GM12878 (cell line): ENCODE measurements around the gene GSE1. TPM values are rescaled to one million over a fixed set of nuclear protein-coding genes. Genes with fewer than 3 reads are reported as not detected.

Source experiments
- ATAC-seq: fragments of 200-7000 bp; cut with Tn5 transposase; 3 replicates; pipeline ENCODE4 v1.9.1; 2020; ENCODE audit warnings: mild to moderate bottlenecking, moderate library complexity
- BruUV-seq: library from RNA; stranded (reverse); fragments of 400-500 nt; replicated peaks from 2 replicates; lab custom pipeline; 2021; lab: Mats Ljungman, UMichigan
- CTCF ChIA-PET: fragments of 300-600 bp; sonication (Branson Sonifier 250); formaldehyde crosslinking; extraction: SDS; loops from one replicate; lab custom pipeline; 2021; ENCODE audit warnings: inconsistent platforms; lab: Yijun Ruan, JAX
- POLR2A ChIA-PET: fragments of 350-600 bp; formaldehyde crosslinking; extraction: SDS; loops from one replicate; lab custom pipeline; 2021; ENCODE audit warnings: inconsistent platforms; lab: Charles Lee
- RAD21 ChIA-PET: fragments of 300-600 bp; sonication (Branson Sonifier 250); formaldehyde crosslinking; loops from one replicate; lab custom pipeline; 2023; ENCODE audit warnings: antibody characterized with exemption; ENCODE audit not compliant: unreplicated experiment; lab: Charles Lee
- SMC1A ChIA-PET: fragments of 300-600 bp; sonication (Branson Sonifier 250); formaldehyde crosslinking; loops from one replicate; lab custom pipeline; 2023; ENCODE audit not compliant: unreplicated experiment, uncharacterized antibody; lab: Charles Lee
- DNase-seq: peaks from one replicate; pipeline ENCODE4 v3.0.0-alpha.2; 2011; ENCODE audit warnings: low read depth, low spot score
- FAIRE-seq: peaks from 3 replicates; lab custom pipeline; 2011; peaks lifted over from hg19 to GRCh38; lab: Jason Lieb, UNC
- H2AFZ ChIP-seq: 2 replicates; pipeline ENCODE4 v1.6.0; 2011; ENCODE audit warnings: low read depth, low read length, control low read depth; ENCODE audit not compliant: control insufficient read depth
- H3K27ac ChIP-seq: 2 replicates; pipeline ENCODE4 v1.5.1; 2011; ENCODE audit warnings: control low read depth; ENCODE audit not compliant: control insufficient read depth, insufficient read depth
- H3K27me3 ChIP-seq, 2 experiments: replicated peaks in 1 of 2; 2 replicates each; pipeline versions ENCODE4 v1.6.0 to v1.6.1; 2011; ENCODE audit warnings: low read length in 1 of 2; ENCODE audit not compliant: control insufficient read depth in 2 of 2, insufficient read depth in 2 of 2
- H3K36me3 ChIP-seq, 2 experiments: 2 replicates each; pipeline ENCODE4 v1.5.1; 2011; ENCODE audit warnings: low read length in 1 of 2; ENCODE audit not compliant: control insufficient read depth in 2 of 2, insufficient read depth in 2 of 2
- H3K4me1 ChIP-seq: 2 replicates; pipeline ENCODE4 v1.6.1; 2011; ENCODE audit warnings: mild to moderate bottlenecking, low read length, moderate library complexity, mixed read lengths; ENCODE audit not compliant: control insufficient read depth, insufficient read depth
- H3K4me2 ChIP-seq: 2 replicates; pipeline ENCODE4 v1.6.0; 2011; ENCODE audit warnings: control low read depth; ENCODE audit not compliant: control insufficient read depth, insufficient read depth
- H3K4me3 ChIP-seq: fragments of 200-600 bp; sonication (generic); 2 replicates; pipeline ENCODE4 v1.5.1; 2016
- H3K79me2 ChIP-seq: 2 replicates; pipeline ENCODE4 v1.6.0; 2011; ENCODE audit warnings: low read length; ENCODE audit not compliant: control insufficient read depth, insufficient read depth
- H3K9ac ChIP-seq: 2 replicates; pipeline ENCODE4 v1.8.0; 2011; ENCODE audit warnings: low read length, control low read depth, mixed read lengths; ENCODE audit not compliant: control insufficient read depth, insufficient read depth
- H3K9me3 ChIP-seq: replicated peaks from 3 replicates; pipeline ENCODE4 v1.5.1; 2011; ENCODE audit warnings: mild to moderate bottlenecking, low read length; ENCODE audit not compliant: control insufficient read depth, insufficient read depth
- H4K20me1 ChIP-seq: 2 replicates; pipeline ENCODE4 v1.6.0; 2011; ENCODE audit not compliant: control insufficient read depth, insufficient read depth
- CHD1 ChIP-seq: IDR thresholded peaks from 2 replicates; pipeline ENCODE4 v1.6.1; 2012; ENCODE audit warnings: low read depth, low read length, improper control_type of control experiment
- CHD4 ChIP-seq: fragments of 200-600 bp; sonication (generic); IDR thresholded peaks from 2 replicates; pipeline ENCODE4 v1.6.1; 2016; ENCODE audit warnings: mild to moderate bottlenecking
- CREM ChIP-seq: IDR thresholded peaks from 2 replicates; pipeline ENCODE4 v1.6.1; 2014; ENCODE audit warnings: antibody characterized with exemption, low read depth
- GATAD2B ChIP-seq: fragments of 450-650 bp; conservative IDR thresholded peaks from 2 replicates; pipeline ENCODE4 v1.6.1; 2017; ENCODE audit warnings: low read depth, mild to moderate bottlenecking, moderate library complexity
- HCFC1 ChIP-seq: fragments of 150-350 bp; IDR thresholded peaks from 2 replicates; pipeline ENCODE4 v1.6.1; 2014; ENCODE audit warnings: low read length
- HDGF ChIP-seq: fragments of 450-650 bp; IDR thresholded peaks from 2 replicates; pipeline ENCODE4 v1.6.1; 2016; ENCODE audit warnings: antibody characterized with exemption
- KLF5 ChIP-seq: fragments of 450-650 bp; IDR thresholded peaks from 2 replicates; pipeline ENCODE4 v1.6.1; 2014; ENCODE audit warnings: mild to moderate bottlenecking; ENCODE audit not compliant: partially characterized antibody
- MXI1 ChIP-seq: fragments of 150-350 bp; IDR thresholded peaks from 2 replicates; pipeline ENCODE4 v1.6.1; 2011; ENCODE audit warnings: low read depth, mild to moderate bottlenecking, inconsistent platforms, low read length, improper control_type of control experiment
- MYC ChIP-seq: IDR thresholded peaks from 2 replicates; pipeline ENCODE4 v1.6.1; 2011; ENCODE audit warnings: mild to moderate bottlenecking, low read length, moderate library complexity, inconsistent platforms; ENCODE audit not compliant: insufficient read depth, insufficient replicate concordance, insufficient read length, severe bottlenecking
- POLR2A ChIP-seq: IDR thresholded peaks from 2 replicates; pipeline ENCODE4 v1.6.1; 2011; ENCODE audit warnings: low read depth, mild to moderate bottlenecking, low read length
- RAD21 ChIP-seq: IDR thresholded peaks from 2 replicates; pipeline ENCODE4 v1.6.1; 2011; ENCODE audit warnings: mild to moderate bottlenecking, low read depth, low read length, moderate library complexity; ENCODE audit not compliant: insufficient read depth
- RFX5 ChIP-seq: IDR thresholded peaks from 2 replicates; pipeline ENCODE4 v1.6.1; 2011; ENCODE audit warnings: low read depth, low read length, improper control_type of control experiment
- TAF1 ChIP-seq: IDR thresholded peaks from 2 replicates; pipeline ENCODE4 v1.6.1; 2011; ENCODE audit warnings: mild to moderate bottlenecking, low read depth, low read length, borderline replicate concordance
- WRNIP1 ChIP-seq: IDR thresholded peaks from 2 replicates; pipeline ENCODE4 v1.6.1; 2011; ENCODE audit warnings: low read depth, low read length, improper control_type of control experiment, borderline replicate concordance
- ZNF384 ChIP-seq: IDR thresholded peaks from 2 replicates; pipeline ENCODE4 v1.6.1; 2012; ENCODE audit warnings: low read depth, mild to moderate bottlenecking, low read length, improper control_type of control experiment, borderline replicate concordance
- WGBS: methylation state at CpG from one replicate; pipeline ENCODE4 v1.1.6; 2016; ENCODE audit warnings: low lambda C conversion rate; ENCODE audit not compliant: insufficient replicate concordance, insufficient coverage; ENCODE audit errors: missing lambda C conversion rate; 5-methylcytosine and 5-hydroxymethylcytosine counted together
- in situ Hi-C: fragments of 300-500 bp; cut with MboI; formaldehyde crosslinking; loops from 9 replicates; pipeline ENCODE4 v1.14.3; 2018; ENCODE audit warnings: mixed read lengths
- intact Hi-C: fragments of 100-400 bp; cut with micrococcal nuclease; formaldehyde crosslinking; loops from one replicate; pipeline ENCODE4 v1.14.2; 2022; ENCODE audit not compliant: unreplicated experiment
- polyA plus RNA-seq, 11 experiments: library from polyadenylated mRNA; depleted of rRNA in 4 of 11; unstranded in 6 of 11; stranded (reverse) in 5 of 11; fragments of >200 nt; fragmentation: Nextera tagmentation in 4 of 11; fragmentation: Illumina TruSeq in 1 of 11; extraction: Ambion mirVana in 4 of 11; extraction: Trizol in 1 of 11; gene quantifications; 1 replicate in 1 of 11; 2 replicates in 10 of 11; pipeline versions ENCODE4 v1.2.1 to v1.2.3, GENCODE V29; 2011 to 2016; ENCODE audit warnings: inconsistent platforms in 2 of 11, missing spikeins in 2 of 11, low read depth in 1 of 11
- total RNA-seq, 4 experiments: library from RNA; depleted of rRNA in 3 of 4; stranded (reverse); fragments of >200 nt in 3 of 4; fragmentation: Illumina TruSeq in 1 of 4; extraction: Trizol in 1 of 4; gene quantifications; 2 replicates each; pipeline versions ENCODE4 v1.2.1 to v1.2.3, GENCODE V29; 2013 to 2021
- TF ChIP-seq, protein P1 (sequence below): fragments of 450-650 bp; formaldehyde crosslinking; IDR thresholded peaks from 2 replicates; pipeline ENCODE4 v1.4.0; 2022; ENCODE audit warnings: mild to moderate bottlenecking, moderate library complexity
- TF ChIP-seq, protein P2 (sequence below): IDR thresholded peaks from 2 replicates; pipeline ENCODE4 v1.6.1; 2012; ENCODE audit warnings: mild to moderate bottlenecking, low read depth, low read length
- TF ChIP-seq, protein P3 (sequence below): IDR thresholded peaks from 2 replicates; pipeline ENCODE4 v1.6.1; 2012; ENCODE audit warnings: low read depth, low read length, improper control_type of control experiment

The GSE1 gene
- total and polyA plus RNA-seq, 10 of the 15 experiments (the other 5 are each of a cell fraction or from before 2014, with no cell fraction given) = 4.6 to 58.7 (median 18.2) TPM

DNA sequence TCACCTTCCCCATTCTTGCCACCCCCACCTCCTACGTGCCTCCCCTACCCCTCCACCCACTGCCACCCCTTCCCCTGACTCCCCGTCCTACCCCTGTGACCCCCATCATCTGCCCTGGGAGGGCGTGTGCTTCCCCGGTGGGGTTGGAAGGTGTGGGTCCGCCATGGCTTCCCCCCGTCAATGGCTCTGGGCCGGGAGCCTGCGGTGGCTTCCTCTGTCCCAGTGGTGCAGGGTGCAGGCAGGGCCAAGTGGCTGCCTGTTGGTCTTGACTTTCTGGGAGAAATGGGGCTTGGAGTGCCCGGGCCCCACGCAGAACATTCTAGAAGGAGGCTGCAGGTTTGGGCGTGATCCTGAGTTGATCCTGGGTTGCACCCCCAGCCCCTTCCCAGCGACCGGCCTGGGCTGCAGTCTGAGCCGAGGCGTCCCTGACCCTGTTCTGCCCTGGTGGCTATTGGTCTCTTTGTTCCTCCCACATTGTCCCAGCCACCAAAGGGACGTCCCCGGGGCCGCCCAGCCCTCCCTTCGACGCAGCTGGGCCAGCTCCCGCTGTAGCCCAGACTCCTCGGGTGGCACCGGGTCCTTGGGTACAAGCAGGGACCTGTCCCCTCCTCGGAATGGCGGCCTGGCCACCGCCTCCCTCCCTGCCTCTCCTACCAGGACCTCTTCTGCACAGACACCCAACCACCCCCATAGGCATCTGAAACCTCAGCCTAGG is 25.7 kb downstream of the GSE1 start:
- WGBS = 91% methylated on average over 24 of the region's 26 CpGs
- in situ Hi-C loops = no loop called here
- ATAC-seq = no peak
- POLR2A ChIA-PET = no interaction called here
- H2AFZ ChIP-seq = no peak overlapping the region
- no peaks in the 10 kb centered on the region; the same call in 1 of the 2 replicates for H4K20me1 ChIP-seq
- RAD21 ChIA-PET = no interaction called here
- no peaks in the 10 kb centered on the region for H3K4me1 ChIP-seq
- H3K4me2 ChIP-seq = no peak overlapping the region
- CTCF ChIA-PET = no interaction called here
- H3K36me3 ChIP-seq = peaks cover 0 to 35% of the 10 kb centered on the region in 2 experiments; a peak in 3 of 4 replicates
- H3K9me3 ChIP-seq = no peaks in the 10 kb centered on the region
- no peak overlapping the region for H3K4me3 ChIP-seq
- no peak overlapping the region for H3K27ac ChIP-seq
- H3K9ac ChIP-seq = no peak overlapping the region
- DNase-seq = no peak
- H3K79me2 ChIP-seq = no peaks in the 10 kb centered on the region; the same call in none of the 2 replicates
- intact Hi-C loops = no loop called here
- no TSS peak for BruUV-seq
- SMC1A ChIA-PET = no interaction called here
- no peaks in the 10 kb centered on the region for H3K27me3 ChIP-seq
- FAIRE-seq = no peak
- TF ChIP-seq HDGF (no peak), GATAD2B (no peak), HCFC1 (no peak), CHD4 (no peak), POLR2A (no peak), CHD1 (no peak), WRNIP1 (no peak), TAF1 (no peak), RAD21 (no peak), MYC (no peak), MXI1 (no peak), KLF5 (no peak), RFX5 (no peak), ZNF384 (no peak), CREM (no peak)
- TF ChIP-seq, protein P1, sequence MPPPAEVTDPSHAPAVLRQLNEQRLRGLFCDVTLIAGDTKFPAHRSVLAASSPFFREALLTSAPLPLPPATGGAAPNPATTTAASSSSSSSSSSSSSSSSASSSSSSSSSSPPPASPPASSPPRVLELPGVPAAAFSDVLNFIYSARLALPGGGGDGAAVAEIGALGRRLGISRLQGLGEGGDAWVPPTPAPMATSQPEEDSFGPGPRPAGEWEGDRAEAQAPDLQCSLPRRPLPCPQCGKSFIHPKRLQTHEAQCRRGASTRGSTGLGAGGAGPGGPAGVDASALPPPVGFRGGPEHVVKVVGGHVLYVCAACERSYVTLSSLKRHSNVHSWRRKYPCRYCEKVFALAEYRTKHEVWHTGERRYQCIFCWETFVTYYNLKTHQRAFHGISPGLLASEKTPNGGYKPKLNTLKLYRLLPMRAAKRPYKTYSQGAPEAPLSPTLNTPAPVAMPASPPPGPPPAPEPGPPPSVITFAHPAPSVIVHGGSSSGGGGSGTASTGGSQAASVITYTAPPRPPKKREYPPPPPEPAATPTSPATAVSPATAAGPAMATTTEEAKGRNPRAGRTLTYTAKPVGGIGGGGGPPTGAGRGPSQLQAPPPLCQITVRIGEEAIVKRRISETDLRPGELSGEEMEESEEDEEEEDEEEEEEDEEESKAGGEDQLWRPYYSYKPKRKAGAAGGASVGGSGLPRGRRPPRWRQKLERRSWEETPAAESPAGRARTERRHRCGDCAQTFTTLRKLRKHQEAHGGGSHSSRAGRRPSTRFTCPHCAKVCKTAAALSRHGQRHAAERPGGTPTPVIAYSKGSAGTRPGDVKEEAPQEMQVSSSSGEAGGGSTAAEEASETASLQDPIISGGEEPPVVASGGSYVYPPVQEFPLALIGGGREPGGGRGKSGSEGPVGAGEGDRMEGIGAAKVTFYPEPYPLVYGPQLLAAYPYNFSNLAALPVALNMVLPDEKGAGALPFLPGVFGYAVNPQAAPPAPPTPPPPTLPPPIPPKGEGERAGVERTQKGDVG (CRISPR knock-in tag) = no peak
- TF ChIP-seq, protein P2, sequence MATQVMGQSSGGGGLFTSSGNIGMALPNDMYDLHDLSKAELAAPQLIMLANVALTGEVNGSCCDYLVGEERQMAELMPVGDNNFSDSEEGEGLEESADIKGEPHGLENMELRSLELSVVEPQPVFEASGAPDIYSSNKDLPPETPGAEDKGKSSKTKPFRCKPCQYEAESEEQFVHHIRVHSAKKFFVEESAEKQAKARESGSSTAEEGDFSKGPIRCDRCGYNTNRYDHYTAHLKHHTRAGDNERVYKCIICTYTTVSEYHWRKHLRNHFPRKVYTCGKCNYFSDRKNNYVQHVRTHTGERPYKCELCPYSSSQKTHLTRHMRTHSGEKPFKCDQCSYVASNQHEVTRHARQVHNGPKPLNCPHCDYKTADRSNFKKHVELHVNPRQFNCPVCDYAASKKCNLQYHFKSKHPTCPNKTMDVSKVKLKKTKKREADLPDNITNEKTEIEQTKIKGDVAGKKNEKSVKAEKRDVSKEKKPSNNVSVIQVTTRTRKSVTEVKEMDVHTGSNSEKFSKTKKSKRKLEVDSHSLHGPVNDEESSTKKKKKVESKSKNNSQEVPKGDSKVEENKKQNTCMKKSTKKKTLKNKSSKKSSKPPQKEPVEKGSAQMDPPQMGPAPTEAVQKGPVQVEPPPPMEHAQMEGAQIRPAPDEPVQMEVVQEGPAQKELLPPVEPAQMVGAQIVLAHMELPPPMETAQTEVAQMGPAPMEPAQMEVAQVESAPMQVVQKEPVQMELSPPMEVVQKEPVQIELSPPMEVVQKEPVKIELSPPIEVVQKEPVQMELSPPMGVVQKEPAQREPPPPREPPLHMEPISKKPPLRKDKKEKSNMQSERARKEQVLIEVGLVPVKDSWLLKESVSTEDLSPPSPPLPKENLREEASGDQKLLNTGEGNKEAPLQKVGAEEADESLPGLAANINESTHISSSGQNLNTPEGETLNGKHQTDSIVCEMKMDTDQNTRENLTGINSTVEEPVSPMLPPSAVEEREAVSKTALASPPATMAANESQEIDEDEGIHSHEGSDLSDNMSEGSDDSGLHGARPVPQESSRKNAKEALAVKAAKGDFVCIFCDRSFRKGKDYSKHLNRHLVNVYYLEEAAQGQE = no peak
- TF ChIP-seq, protein P3, sequence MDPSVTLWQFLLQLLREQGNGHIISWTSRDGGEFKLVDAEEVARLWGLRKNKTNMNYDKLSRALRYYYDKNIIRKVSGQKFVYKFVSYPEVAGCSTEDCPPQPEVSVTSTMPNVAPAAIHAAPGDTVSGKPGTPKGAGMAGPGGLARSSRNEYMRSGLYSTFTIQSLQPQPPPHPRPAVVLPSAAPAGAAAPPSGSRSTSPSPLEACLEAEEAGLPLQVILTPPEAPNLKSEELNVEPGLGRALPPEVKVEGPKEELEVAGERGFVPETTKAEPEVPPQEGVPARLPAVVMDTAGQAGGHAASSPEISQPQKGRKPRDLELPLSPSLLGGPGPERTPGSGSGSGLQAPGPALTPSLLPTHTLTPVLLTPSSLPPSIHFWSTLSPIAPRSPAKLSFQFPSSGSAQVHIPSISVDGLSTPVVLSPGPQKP = no peak
